DND-41 (cell line): ENCODE measurements around the gene RIOK1.

Experiments used
- ATAC-seq: fragments of 200-7000 bp; cut with Tn5 transposase; 3 replicates; pipeline ENCODE4 v1.9.1; 2021; ENCODE audit warnings: low read depth; ENCODE audit not compliant: insufficient read depth
- DNase-seq: peaks from one replicate; pipeline ENCODE4 v3.0.0-alpha.2; 2020
- H2AFZ ChIP-seq: 2 replicates; pipeline ENCODE4 v1.6.0; 2012; ENCODE audit warnings: low read depth, low read length
- H3K27ac ChIP-seq: 2 replicates; pipeline ENCODE4 v1.5.1; 2012; ENCODE audit warnings: low read length, inconsistent platforms
- H3K27me3 ChIP-seq: fragments of 200-600 bp; sonication (generic); 2 replicates; pipeline ENCODE4 v1.6.0; 2012; ENCODE audit warnings: low read length, mild to moderate bottlenecking, inconsistent platforms; ENCODE audit not compliant: insufficient read depth, poor library complexity
- H3K36me3 ChIP-seq: 2 replicates; pipeline ENCODE4 v1.5.1; 2012; ENCODE audit warnings: low read length, inconsistent platforms; ENCODE audit not compliant: insufficient read depth
- H3K4me1 ChIP-seq: 2 replicates; pipeline ENCODE4 v1.5.1; 2012; ENCODE audit warnings: mild to moderate bottlenecking, low read length; ENCODE audit not compliant: insufficient read depth
- H3K4me2 ChIP-seq: 2 replicates; pipeline ENCODE4 v1.6.0; 2012; ENCODE audit warnings: mild to moderate bottlenecking, moderate library complexity, low read length, inconsistent platforms; ENCODE audit not compliant: insufficient read depth
- H3K4me3 ChIP-seq, 2 experiments: fragments of 200-600 bp in 1 of 2; shearing (Covaris generic) in 1 of 2; 2 replicates each; pipeline ENCODE4 v1.5.1; 2012 to 2016; ENCODE audit warnings: inconsistent platforms in 2 of 2, low read length in 2 of 2, mild to moderate bottlenecking in 2 of 2, low read depth in 1 of 2, moderate library complexity in 1 of 2
- H3K79me2 ChIP-seq: 2 replicates; pipeline ENCODE4 v1.6.0; 2012; ENCODE audit warnings: low read length, inconsistent platforms; ENCODE audit not compliant: insufficient read depth
- H3K9ac ChIP-seq: 2 replicates; pipeline ENCODE4 v1.6.0; 2012; ENCODE audit warnings: low read depth, mild to moderate bottlenecking, inconsistent platforms, low read length, moderate library complexity
- H3K9me3 ChIP-seq: 2 replicates; pipeline ENCODE4 v1.5.1; 2012; ENCODE audit warnings: low read length, moderate library complexity, mild to moderate bottlenecking, inconsistent platforms; ENCODE audit not compliant: insufficient read depth, severe bottlenecking
- H4K20me1 ChIP-seq: 2 replicates; pipeline ENCODE4 v1.6.0; 2012; ENCODE audit warnings: low read length; ENCODE audit not compliant: insufficient read depth
- CTCF ChIP-seq: IDR thresholded peaks from 2 replicates; pipeline ENCODE4 v1.5.1; 2012; ENCODE audit warnings: borderline replicate concordance, low read length, moderate library complexity, mild to moderate bottlenecking; ENCODE audit not compliant: poor library complexity, severe bottlenecking; ENCODE audit errors: extremely low read depth
- EZH2 ChIP-seq: IDR thresholded peaks from 3 replicates; pipeline ENCODE4 v1.6.1; 2012; ENCODE audit warnings: borderline replicate concordance, low read depth, mild to moderate bottlenecking, moderate library complexity, low read length, inconsistent platforms; ENCODE audit not compliant: severe bottlenecking

RIOK1 gene

GRCh38 chr6:7367408-7367807 is 22.2 kb upstream of the RIOK1 start:
- ATAC-seq (no peak), DNase-seq (no peak)
- Histone ChIP-seq H3K79me2 (no peaks in the 10 kb centered on the region), H3K27ac (no peak overlapping the region), H3K4me3 (no peak overlapping the region), H3K36me3 (no peaks in the 10 kb centered on the region), H3K27me3 (no peaks in the 10 kb centered on the region), H3K4me2 (no peak overlapping the region), H2AFZ (no peak overlapping the region), H3K9ac (no peak overlapping the region), H4K20me1 (no peaks in the 10 kb centered on the region), H3K9me3 (no peaks in the 10 kb centered on the region), H3K4me1 (no peaks in the 10 kb centered on the region)
- TF ChIP-seq EZH2 (no peak), CTCF (no peak)

- DNase-seq = no peak
- no peaks in the 10 kb centered on the region for H3K9me3 ChIP-seq
- H4K20me1 ChIP-seq = no peaks in the 10 kb centered on the region
- ATAC-seq = no peak
- H3K79me2 ChIP-seq = no peaks in the 10 kb centered on the region
- H2AFZ ChIP-seq = 0 out of 2 replicates have a peak overlapping the region, but pooled peaks have one; percentile 51
- no peaks in the 10 kb centered on the region for H3K27me3 ChIP-seq
- no peaks in the 10 kb centered on the region for H3K36me3 ChIP-seq
- H3K9ac ChIP-seq = no peak overlapping the region
- TF ChIP-seq EZH2 (no peak), CTCF (no peak)
- H3K4me1 ChIP-seq = no peaks in the 10 kb centered on the region
- no peak overlapping the region for H3K27ac ChIP-seq
- H3K4me3 ChIP-seq = no peak overlapping the region
- no peak overlapping the region for H3K4me2 ChIP-seq
Measured at GRCh38 chr6:7373739-7374138, 15.9 kb upstream of the RIOK1 start.

- H3K36me3 ChIP-seq = no peaks in the 10 kb centered on the region
- H3K4me3 ChIP-seq = no peak overlapping the region
- DNase-seq = no peak
- TF ChIP-seq EZH2 = no peak
- TF ChIP-seq CTCF = no peak
- H3K9ac ChIP-seq = no peak overlapping the region
- H3K27me3 ChIP-seq = no peaks in the 10 kb centered on the region
- no peaks in the 10 kb centered on the region for H3K9me3 ChIP-seq
- H3K79me2 ChIP-seq = no peaks in the 10 kb centered on the region
- H4K20me1 ChIP-seq = no peaks in the 10 kb centered on the region
- no peaks in the 10 kb centered on the region for H3K4me1 ChIP-seq
- ATAC-seq = no peak
- no peak overlapping the region for H3K4me2 ChIP-seq
- H3K27ac ChIP-seq = no peak overlapping the region
- H2AFZ ChIP-seq = no peak overlapping the region
Measured at GRCh38 chr6:7377961-7378360, 11.6 kb upstream of the RIOK1 start.

DNA sequence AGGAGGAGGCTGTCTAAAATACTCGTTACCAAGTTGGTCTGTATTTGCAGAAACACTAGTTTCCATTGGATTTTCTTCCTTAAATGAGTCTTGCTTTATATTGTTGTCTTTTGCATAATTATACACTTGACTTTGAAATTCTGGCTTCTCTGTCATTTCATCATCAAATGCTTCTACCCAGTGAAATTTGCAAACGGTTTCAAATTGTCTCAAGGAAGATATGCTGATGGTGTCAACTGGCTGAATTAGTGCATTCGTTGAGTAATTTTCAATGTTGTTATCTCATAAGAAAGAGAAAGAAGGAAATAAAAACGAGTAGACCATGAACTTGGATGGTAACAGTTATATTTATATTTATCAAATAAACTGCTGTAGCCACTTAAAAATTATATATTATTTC is 10.9 kb upstream of the RIOK1 start:
- no peaks in the 10 kb centered on the region for H3K9me3 ChIP-seq
- TF ChIP-seq CTCF (no peak), EZH2 (no peak)
- ATAC-seq (no peak), DNase-seq (no peak)
- no peaks in the 10 kb centered on the region for H3K4me1 ChIP-seq
- no peaks in the 10 kb centered on the region for H3K36me3 ChIP-seq
- no peak overlapping the region for H3K4me3 ChIP-seq
- H3K79me2 ChIP-seq = no peaks in the 10 kb centered on the region
- H3K27me3 ChIP-seq = no peaks in the 10 kb centered on the region
- no peak overlapping the region for H3K9ac ChIP-seq
- H2AFZ ChIP-seq = no peak overlapping the region
- H4K20me1 ChIP-seq = no peaks in the 10 kb centered on the region
- no peak overlapping the region for H3K4me2 ChIP-seq
- H3K27ac ChIP-seq = no peak overlapping the region
